Body of pancreas (tissue), 4 donors: Measurements from ENCODE around the gene ADIPOR2. TPM values are rescaled to one million over a fixed set of nuclear protein-coding genes. Genes with fewer than 3 reads are reported as not detected.

Experiments used
- ATAC-seq: fragments of 150-250 bp; one replicate; pipeline ENCODE4 v1.9.1; 2016
- DNase-seq, 4 donors: peaks; one replicate each; pipeline ENCODE4 v3.0.0-alpha.2; 2019
- H3K27ac ChIP-seq, 4 donors: fragments of 200-600 bp; sonication (generic); 1 replicate in 3 of 4; 2 replicates in 1 of 4; pipeline versions ENCODE4 v1.5.1 to v1.6.1; 2016 to 2019; ENCODE audit warnings: mild to moderate bottlenecking in 1 of 4, mixed read lengths in 1 of 4, moderate library complexity in 1 of 4
- H3K27me3 ChIP-seq, 2 donors: fragments of 200-600 bp; sonication (generic); one replicate each; pipeline ENCODE4 v1.6.0; 2016; ENCODE audit warnings: mild to moderate bottlenecking in 1 of 2
- H3K36me3 ChIP-seq, 2 donors: fragments of 200-600 bp; sonication (generic); replicated peaks in 1 of 2; 2 replicates each; pipeline ENCODE4 v1.5.1; 2016; ENCODE audit warnings: low read depth in 2 of 2; ENCODE audit not compliant: insufficient read depth in 1 of 2
- H3K4me1 ChIP-seq: fragments of 200-600 bp; sonication (generic); one replicate; pipeline ENCODE4 v1.6.0; 2016
- H3K4me3 ChIP-seq, 2 donors: fragments of 200-600 bp; sonication (generic); 1 replicate in 1 of 2; 2 replicates in 1 of 2; pipeline ENCODE4 v1.5.1; 2016 to 2019
- H3K9me3 ChIP-seq, 3 donors: fragments of 200-600 bp; sonication (generic); 1 replicate in 2 of 3; 2 replicates in 1 of 3; pipeline ENCODE4 v1.5.1; 2016
- CTCF ChIP-seq, 7 experiments: fragments of 450-650 bp in 4 of 7; fragments of 200-600 bp in 3 of 7; sonication (generic) in 3 of 7; IDR thresholded peaks; one replicate each; pipeline ENCODE4 v1.5.1; 2016 to 2019; ENCODE audit warnings: antibody characterized with exemption in 7 of 7
- POLR2A ChIP-seq, 3 donors: fragments of 450-650 bp; IDR thresholded peaks; one replicate each; pipeline ENCODE4 v1.6.1; 2016; ENCODE audit warnings: antibody characterized with exemption in 3 of 3, mild to moderate bottlenecking in 2 of 3
- WGBS, 2 donors: methylation state at CpG; one replicate each; pipeline ENCODE4 v1.1.5; 2017; 5-methylcytosine and 5-hydroxymethylcytosine counted together
- intact Hi-C: fragments of 100-400 bp; cut with DNase I; formaldehyde crosslinking; loops from one replicate; pipeline ENCODE4 v1.15.1; 2023
- microRNA-seq, 2 donors: library from miRNA; unstranded; fragments of <30 nt; microRNA quantifications; one replicate each; pipeline ENCODE4, GENCODE V29; 2016; ENCODE audit warnings: borderline number of aligned reads in 2 of 2, borderline replicate concordance in 2 of 2
- small RNA-seq: library from RNA; depleted of rRNA; stranded (forward); fragments of <200 nt; gene quantifications from one replicate; pipeline ENCODE3, GENCODE V24; 2016
- total RNA-seq, 2 donors: library from RNA; depleted of rRNA; stranded (reverse); fragments of >200 nt; gene quantifications; one replicate each; pipeline ENCODE4 v1.1.0, GENCODE V29; 2016

ADIPOR2 gene
- total RNA-seq, 2 donors from 2014 or later = 16.8 to 20.5 TPM

- TF ChIP-seq CTCF (IDR thresholded peaks at IDR 0.05) (no peak), POLR2A (IDR thresholded peaks at IDR 0.05) (no peak)
- no peaks in the 10 kb centered on the region for H3K27me3 ChIP-seq
- no peak for DNase-seq
- no peaks in the 10 kb centered on the region for H3K9me3 ChIP-seq
- no peaks in the 10 kb centered on the region for H3K36me3 ChIP-seq
- no peak overlapping the region for H3K4me3 ChIP-seq
- intact Hi-C loops = no loop called here
- H3K27ac ChIP-seq = no peak overlapping the region
- ATAC-seq = no peak
- WGBS, 2 donors = 66 to 77% methylated on average over 5 to 7 of the region's 7 CpGs
- H3K4me1 ChIP-seq = peaks cover 3% of the 10 kb centered on the region
Observed at GRCh38 chr12:1836241-1836803, 145.5 kb downstream of the ADIPOR2 start.

GRCh38 chr12:1836854-1837421 lies 146.1 kb downstream of the ADIPOR2 start:
- DNase-seq = no peak
- Histone ChIP-seq H3K4me1 (no peaks in the 10 kb centered on the region), H3K9me3 (no peaks in the 10 kb centered on the region), H3K4me3 (no peak overlapping the region), H3K27me3 (no peaks in the 10 kb centered on the region), H3K36me3 (no peaks in the 10 kb centered on the region), H3K27ac (no peak overlapping the region)
- ATAC-seq = no peak
- intact Hi-C loops = no loop called here
- 39 to 58% methylated on average over 9 to 18 of the region's 22 CpGs for WGBS, 2 donors
- TF ChIP-seq CTCF (IDR thresholded peaks at IDR 0.05) = no peak
- TF ChIP-seq POLR2A (IDR thresholded peaks at IDR 0.05) = no peak

GRCh38 chr12:1837541-1838204 lies 146.8 kb downstream of the ADIPOR2 start:
- Histone ChIP-seq H3K9me3 (no peaks in the 10 kb centered on the region), H3K36me3 (no peaks in the 10 kb centered on the region), H3K27ac (no peak overlapping the region), H3K27me3 (no peaks in the 10 kb centered on the region), H3K4me3 (no peak overlapping the region), H3K4me1 (no peaks in the 10 kb centered on the region)
- intact Hi-C loops = no loop called here
- 84 to 85% methylated on average over 11 to 12 of the region's 12 CpGs for WGBS, 2 donors
- no peak for TF ChIP-seq CTCF (IDR thresholded peaks at IDR 0.05)
- TF ChIP-seq POLR2A (IDR thresholded peaks at IDR 0.05) = no peak
- DNase-seq (no peak), ATAC-seq (no peak)

Small RNA genes within 50 kb of the gene (microRNA-seq; reads per million reads assigned to microRNA genes)
- 0 to 0.47 reads per million in 2 donors for gene MIR3649

Small RNA genes within 50 kb of the gene (small RNA-seq; reads per million reads assigned to genes)
- not detected for gene MIR3649

Other genes with a start within 250 kb of the ADIPOR2 start
- gene FBXL14, start 96.5 kb upstream of the ADIPOR2 start, total RNA-seq = 1 to 10 TPM; 4.6 to 9.9 TPM
- not detected for gene WNT5B, start 61.8 kb upstream of the ADIPOR2 start, total RNA-seq
- not detected for gene LRTM2, start 129.5 kb downstream of the ADIPOR2 start, total RNA-seq
- gene CACNA2D4, start 227.6 kb downstream of the ADIPOR2 start, total RNA-seq = 1 to 10 TPM in 1 of 2 donors, not detected in 1; 3.6 TPM